Activated gamma-delta T cell treated with anti-CD3 and anti-CD28 coated beads, Interleukin-2, amount 50 U/mL, for 16 hours (primary cell): ENCODE data around the gene BPGM.

Experiments
- DNase-seq: peaks from one replicate; pipeline ENCODE4 v3.0.0-alpha.2; 2020; ENCODE audit warnings: low read depth

The BPGM gene

GRCh38 chr7:134697205-134697886, 50.7 kb downstream of the BPGM start:
- no peak for DNase-seq

GRCh38 chr7:134698481-134698880, 51.8 kb downstream of the BPGM start:
- DNase-seq, result no peak

GRCh38 chr7:134699021-134699818, 52.6 kb downstream of the BPGM start:
- no peak for DNase-seq

- DNase-seq, result no peak
These were observed 53.2 kb downstream of the BPGM start for GRCh38 chr7:134699899-134700298.

- peak; percentile 12 for DNase-seq
These were observed 54.6 kb downstream of the BPGM start for GRCh38 chr7:134701272-134701671.

GRCh38 chr7:134702366-134703240, 56.0 kb downstream of the BPGM start:
- DNase-seq, result no peak

- DNase-seq, result no peak
These were observed 56.6 kb downstream of the BPGM start for GRCh38 chr7:134703241-134703594.

GRCh38 chr7:134703782-134704181, 57.1 kb downstream of the BPGM start:
- DNase-seq, result no peak

- no peak for DNase-seq
These were observed 58.2 kb downstream of the BPGM start for GRCh38 chr7:134704827-134705226.

GRCh38 chr7:134705716-134706115, 59.1 kb downstream of the BPGM start:
- DNase-seq, result no peak

- no peak for DNase-seq
These were observed 59.8 kb downstream of the BPGM start for GRCh38 chr7:134706468-134706867.

GRCh38 chr7:134707663-134708378, 61.2 kb downstream of the BPGM start:
- DNase-seq, result no peak

- no peak for DNase-seq
These were observed 62.0 kb downstream of the BPGM start for GRCh38 chr7:134708692-134709091.

- DNase-seq, result no peak
These were observed 62.5 kb downstream of the BPGM start for GRCh38 chr7:134709197-134709596.

GRCh38 chr7:134710511-134710853, 63.8 kb downstream of the BPGM start:
- no peak for DNase-seq

GRCh38 chr7:134710854-134711624, 64.4 kb downstream of the BPGM start:
- peak; percentile 3 for DNase-seq

- no peak for DNase-seq
These were observed 65.5 kb downstream of the BPGM start for GRCh38 chr7:134712196-134712595.

- DNase-seq, result no peak
These were observed 68.0 kb downstream of the BPGM start for GRCh38 chr7:134714470-134715205.

GRCh38 chr7:134718211-134718875, 71.7 kb downstream of the BPGM start:
- DNase-seq, result no peak
